Ishikawa (cell line): ENCODE results near the gene SLC30A2.

Experiments used
- CEBPB ChIP-seq: IDR thresholded peaks from 2 replicates; pipeline ENCODE4 v1.6.1; 2012
- CREB1 ChIP-seq: IDR thresholded peaks from 2 replicates; pipeline ENCODE4 v1.6.1; 2012; ENCODE audit warnings: low read depth
- EGR1 ChIP-seq: IDR thresholded peaks from 2 replicates; pipeline ENCODE4 v1.6.1; 2012
- EP300 ChIP-seq: IDR thresholded peaks from 2 replicates; pipeline ENCODE4 v1.6.1; 2012; ENCODE audit warnings: borderline replicate concordance
- FOXM1 ChIP-seq: IDR thresholded peaks from 2 replicates; pipeline ENCODE4 v1.6.1; 2012; ENCODE audit warnings: low read depth, borderline replicate concordance
- MAX ChIP-seq: IDR thresholded peaks from 2 replicates; pipeline ENCODE4 v1.6.1; 2012
- NFIC ChIP-seq: IDR thresholded peaks from 2 replicates; pipeline ENCODE4 v1.6.1; 2012
- RAD21 ChIP-seq: IDR thresholded peaks from 2 replicates; pipeline ENCODE4 v1.6.1; 2012; ENCODE audit warnings: low read depth
- REST ChIP-seq: IDR thresholded peaks from 2 replicates; pipeline ENCODE4 v1.6.1; 2012; ENCODE audit warnings: low read depth, mild to moderate bottlenecking
- TAF1 ChIP-seq: IDR thresholded peaks from 2 replicates; pipeline ENCODE4 v1.6.1; 2012; ENCODE audit warnings: low read depth, mild to moderate bottlenecking
- TCF12 ChIP-seq: IDR thresholded peaks from 2 replicates; pipeline ENCODE4 v1.6.1; 2012; ENCODE audit warnings: low read depth
- TEAD4 ChIP-seq: IDR thresholded peaks from 2 replicates; pipeline ENCODE4 v1.6.1; 2012
- USF1 ChIP-seq: IDR thresholded peaks from 2 replicates; pipeline ENCODE4 v1.6.1; 2012
- YY1 ChIP-seq: IDR thresholded peaks from 2 replicates; pipeline ENCODE4 v1.6.1; 2012; ENCODE audit warnings: low read depth
- ZBTB7A ChIP-seq: IDR thresholded peaks from 2 replicates; pipeline ENCODE4 v1.6.1; 2012; ENCODE audit warnings: low read depth

The SLC30A2 gene

GRCh38 chr1:25990702-25991395 lies 55.1 kb downstream of the SLC30A2 start:
- no peak for TF ChIP-seq USF1

- TF ChIP-seq MAX: no peak
- TF ChIP-seq USF1: no peak
- no peak for TF ChIP-seq EGR1
- no peak for TF ChIP-seq REST
- TF ChIP-seq CREB1: no peak
- no peak for TF ChIP-seq ZBTB7A
These were observed 55.7 kb downstream of the SLC30A2 start for GRCh38 chr1:25990251-25990650.

- TF ChIP-seq TEAD4 (no peak), REST (no peak), TAF1 (no peak), EGR1 (no peak), MAX (no peak), TCF12 (no peak), RAD21 (no peak), NFIC (no peak), ZBTB7A (no peak), YY1 (no peak), CREB1 (no peak), FOXM1 (no peak), USF1 (no peak), CEBPB (no peak), EP300 (no peak)
These were observed 56.3 kb downstream of the SLC30A2 start for GRCh38 chr1:25989440-25990234.

- TF ChIP-seq MAX (no peak), USF1 (no peak), CREB1 (no peak), NFIC (no peak), TAF1 (no peak), EP300 (no peak), EGR1 (no peak), FOXM1 (no peak), YY1 (no peak), RAD21 (no peak), TEAD4 (no peak)
These were observed 58.0 kb downstream of the SLC30A2 start for GRCh38 chr1:25987951-25988350.
